ENCODE measurements around the gene PPFIA4.

PPFIA4 gene

GRCh38 chr1:203057911-203058675 lies 31.8 kb downstream of the PPFIA4 start:
- DNase-seq (ENCODE audit: low read depth in 2 of 2), result no peak

- DNase-seq (ENCODE audit: low read depth in 2 of 2), result no peak
Measured at GRCh38 chr1:203058676-203058935, 32.3 kb downstream of the PPFIA4 start.

GRCh38 chr1:203059485-203059884 lies 33.2 kb downstream of the PPFIA4 start:
- DNase-seq (ENCODE audit: low read depth in 2 of 2), result no peak

GRCh38 chr1:203060115-203060514 lies 33.8 kb downstream of the PPFIA4 start:
- DNase-seq (ENCODE audit: low read depth in 2 of 2), result no peak

GRCh38 chr1:203063287-203063686 lies 37.0 kb downstream of the PPFIA4 start:
- DNase-seq (ENCODE audit: low read depth in 2 of 2), result no peak

GRCh38 chr1:203065191-203065590 lies 38.9 kb downstream of the PPFIA4 start:
- no peak for DNase-seq (ENCODE audit: low read depth in 2 of 2)

- no peak for DNase-seq (ENCODE audit: low read depth in 2 of 2)
Measured at GRCh38 chr1:203065986-203066385, 39.7 kb downstream of the PPFIA4 start.

GRCh38 chr1:203066965-203067364 lies 40.7 kb downstream of the PPFIA4 start:
- DNase-seq (ENCODE audit: low read depth in 2 of 2), result no peak

GRCh38 chr1:203069030-203069747 lies 42.9 kb downstream of the PPFIA4 start:
- DNase-seq (ENCODE audit: low read depth in 2 of 2), result no peak

- no peak for DNase-seq (ENCODE audit: low read depth in 2 of 2)
Measured at GRCh38 chr1:203072002-203072602, 45.8 kb downstream of the PPFIA4 start.

- no peak for DNase-seq (ENCODE audit: low read depth in 2 of 2)
Measured at GRCh38 chr1:203072911-203073310, 46.6 kb downstream of the PPFIA4 start.

GRCh38 chr1:203073469-203073868 lies 47.2 kb downstream of the PPFIA4 start:
- DNase-seq (ENCODE audit: low read depth in 2 of 2), result no peak

- no peak for DNase-seq (ENCODE audit: low read depth in 2 of 2)
Measured at GRCh38 chr1:203074610-203075009, 48.3 kb downstream of the PPFIA4 start.

GRCh38 chr1:203075236-203076030 lies 49.1 kb downstream of the PPFIA4 start:
- no peak for DNase-seq (ENCODE audit: low read depth in 2 of 2)

- no peak for DNase-seq (ENCODE audit: low read depth in 2 of 2)
Measured at GRCh38 chr1:203076031-203076511, 49.8 kb downstream of the PPFIA4 start.

GRCh38 chr1:203077367-203077766 lies 51.1 kb downstream of the PPFIA4 start:
- no peak for DNase-seq (ENCODE audit: low read depth in 2 of 2)

GRCh38 chr1:203077956-203078355 lies 51.7 kb downstream of the PPFIA4 start:
- no peak for DNase-seq (ENCODE audit: low read depth in 2 of 2)

GRCh38 chr1:203078478-203078877 lies 52.2 kb downstream of the PPFIA4 start:
- no peak for DNase-seq (ENCODE audit: low read depth in 2 of 2)

- DNase-seq (ENCODE audit: low read depth in 2 of 2), result no peak
Measured at GRCh38 chr1:203080456-203080855, 54.2 kb downstream of the PPFIA4 start.

- no peak for DNase-seq (ENCODE audit: low read depth in 2 of 2)
Measured at GRCh38 chr1:203081465-203082230, 55.4 kb downstream of the PPFIA4 start.

GRCh38 chr1:203082231-203082505 lies 55.9 kb downstream of the PPFIA4 start:
- DNase-seq (ENCODE audit: low read depth in 2 of 2), result no peak

All from stimulated activated CD4-positive, alpha-beta T cell treated with anti-CD3 and anti-CD28 coated beads, Interleukin-1b, Interleukin-23, amount 100 ng/mL, for 4 hours (primary cell).